ENCODE measurements around the gene ZNF587B.
"Not testable (repeated sequence)": the region's sequence is repeated elsewhere in the genome, so short reads cannot be mapped to it uniquely, and the experiment has no call there.

The ZNF587B gene

DNA sequence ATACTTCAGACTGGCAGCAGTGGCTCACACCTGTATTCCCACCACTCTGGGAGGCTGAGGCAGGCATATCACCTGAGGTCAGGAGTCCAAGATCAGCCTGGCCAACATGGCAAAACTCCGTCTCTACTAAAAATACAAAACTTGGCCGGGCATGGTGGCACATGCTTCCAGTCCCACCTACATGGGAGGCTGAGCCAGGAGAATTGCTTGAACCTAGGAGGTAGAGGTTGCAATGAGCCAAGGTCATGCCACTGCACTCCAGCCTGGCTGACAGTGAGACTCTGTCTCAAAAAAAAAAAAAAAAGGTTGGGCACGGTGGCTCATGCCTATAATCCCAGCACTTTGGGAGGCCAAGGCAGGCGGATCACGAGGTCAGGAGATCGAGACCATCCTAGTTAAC, 39.6 kb downstream of the ZNF587B start:
- DNase-seq (ENCODE audit: low read depth, low spot score): not testable (repeated sequence)

GRCh38 chr19:57870225-57870624, 40.1 kb downstream of the ZNF587B start:
- no peak for DNase-seq (ENCODE audit: low read depth, low spot score)

DNA sequence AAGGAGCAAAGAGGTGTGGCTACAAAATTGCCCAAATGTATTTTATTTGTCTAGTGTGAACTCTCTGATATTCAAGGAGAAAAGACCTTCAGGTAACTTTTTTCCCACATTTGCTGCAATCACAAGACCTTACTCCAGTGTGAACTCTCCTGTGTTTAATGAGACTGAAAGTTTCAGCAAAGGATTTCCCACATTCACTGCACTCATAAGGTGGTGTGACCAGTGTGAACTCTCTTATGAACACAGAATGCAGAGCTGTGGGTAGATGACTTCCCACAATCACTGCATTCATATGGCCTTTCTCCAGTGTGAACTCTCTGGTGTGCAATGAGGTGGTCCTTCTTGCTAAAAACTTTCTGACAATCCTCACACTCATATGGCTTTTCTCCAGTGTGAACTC, 42.4 kb downstream of the ZNF587B start:
- no peak for DNase-seq (ENCODE audit: low read depth, low spot score)

GRCh38 chr19:57873883-57874799, 44.0 kb downstream of the ZNF587B start:
- not testable (repeated sequence) for DNase-seq (ENCODE audit: low read depth, low spot score)

GRCh38 chr19:57886046-57886445, 55.9 kb downstream of the ZNF587B start:
- no peak for DNase-seq (ENCODE audit: low read depth, low spot score)

GRCh38 chr19:57887195-57887941, 57.3 kb downstream of the ZNF587B start:
- no peak for DNase-seq (ENCODE audit: low read depth, low spot score)

GRCh38 chr19:57888107-57888559, 58.0 kb downstream of the ZNF587B start:
- DNase-seq (ENCODE audit: low read depth, low spot score): no peak

GRCh38 chr19:57888560-57889231, 58.6 kb downstream of the ZNF587B start, which contains the start of gene ZNF814:
Gene ZNF814 (minus strand): TSS chr19:57889037. CDS start chr19:57888802, 235 bp downstream.
- DNase-seq (ENCODE audit: low read depth, low spot score): peak; percentile 52

GRCh38 chr19:57890706-57891105, 60.6 kb downstream of the ZNF587B start:
- not testable (repeated sequence) for DNase-seq (ENCODE audit: low read depth, low spot score)

Data from brain pericyte (primary cell).